ENCODE measurements around the gene C16orf74. TPM values are rescaled to one million over a fixed set of nuclear protein-coding genes. Genes with fewer than 3 reads are reported as not detected.

Gene C16orf74
- total and polyA plus RNA-seq, 3 experiments from 2014 or later: 1.1 to 10.7 (median 1.3) TPM

- peaks cover 4 to 89% (median 10%) of the 10 kb centered on the region in 3 donors for H3K36me3 Mint-ChIP-seq
- H3K4me1 Mint-ChIP-seq: peaks cover 0 to 4% (median 3%) of the 10 kb centered on the region in 3 donors
- H3K9me3 ChIP-seq (ENCODE audit: low read length): no peaks in the 10 kb centered on the region
- H3K27ac Mint-ChIP-seq: peak overlapping the region in 1 of 8 donors; percentile 66
- no peaks in the 10 kb centered on the region for H3K27me3 Mint-ChIP-seq
- no peak overlapping the region for H3K27ac ChIP-seq (ENCODE audit: low read depth, low read length)
- no peak for DNase-seq
- no peak overlapping the region for H3K4me3 Mint-ChIP-seq
- H3K36me3 ChIP-seq (ENCODE audit: insufficient read depth, low read length): peaks cover 47% of the 10 kb centered on the region
- CTCF ChIA-PET: interaction anchor here (1.1 to 1.4 kb wide), 2 partner anchors 14 to 28 kb away, joined by 3 read pairs; no protein-coding TSS in a partner anchor
- POLR2A ChIA-PET: no interaction called here
- H3K9me3 Mint-ChIP-seq: no peaks in the 10 kb centered on the region
- H3K4me1 ChIP-seq (ENCODE audit: insufficient read depth, low read length): no peaks in the 10 kb centered on the region
- no peaks in the 10 kb centered on the region for H3K27me3 ChIP-seq (ENCODE audit: insufficient read depth, low read length, poor library complexity, severe bottlenecking)
- no peak overlapping the region for H3K4me3 ChIP-seq (ENCODE audit: low read length)
Observed at GRCh38 chr16:85661740-85662481, 89.0 kb downstream of the C16orf74 start.

GRCh38 chr16:85660843-85661739, 89.8 kb downstream of the C16orf74 start:
- no peak overlapping the region for H3K4me3 ChIP-seq (ENCODE audit: low read length)
- POLR2A ChIA-PET: no interaction called here
- Mint-ChIP-seq H3K36me3 (peaks cover 4 to 87% (median 12%) of the 10 kb centered on the region in 3 donors), H3K27ac (peak overlapping the region in 2 of 8 donors; percentile 36 to 43), H3K9me3 (no peaks in the 10 kb centered on the region), H3K27me3 (no peaks in the 10 kb centered on the region), H3K4me3 (peak overlapping the region in 1 of 7 donors; percentile 72), H3K4me1 (peaks cover 0 to 4% (median 3%) of the 10 kb centered on the region in 3 donors)
- no peak overlapping the region for H3K27ac ChIP-seq (ENCODE audit: low read depth, low read length)
- no peak for DNase-seq
- peaks cover 43% of the 10 kb centered on the region for H3K36me3 ChIP-seq (ENCODE audit: insufficient read depth, low read length)
- H3K27me3 ChIP-seq (ENCODE audit: insufficient read depth, low read length, poor library complexity, severe bottlenecking): no peaks in the 10 kb centered on the region
- no peaks in the 10 kb centered on the region for H3K9me3 ChIP-seq (ENCODE audit: low read length)
- H3K4me1 ChIP-seq (ENCODE audit: insufficient read depth, low read length): no peaks in the 10 kb centered on the region
- CTCF ChIA-PET: interaction anchor here (0.9 to 4.1 kb wide), 6 partner anchors 13 to 240 kb away, joined by 3 to 20 read pairs (median 4); no protein-coding TSS in a partner anchor

GRCh38 chr16:85659805-85660511, 90.9 kb downstream of the C16orf74 start:
- POLR2A ChIA-PET: no interaction called here
- DNase-seq: peak; percentile 25 to 66 (median 43)
- CTCF ChIA-PET: interaction anchor here (0.7 to 4.1 kb wide), 7 partner anchors 9 to 239 kb away, joined by 3 to 20 read pairs (median 4); no protein-coding TSS in a partner anchor
- Mint-ChIP-seq H3K9me3 (no peaks in the 10 kb centered on the region), H3K4me1 (peaks cover 0 to 4% (median 3%) of the 10 kb centered on the region in 3 donors), H3K27ac (peak overlapping the region in 6 of 8 donors; percentile 4 to 84 (median 77)), H3K36me3 (peaks cover 4 to 87% (median 4%) of the 10 kb centered on the region in 3 donors), H3K27me3 (no peaks in the 10 kb centered on the region), H3K4me3 (peak overlapping the region in 1 of 7 donors; percentile 5)
- H3K36me3 ChIP-seq (ENCODE audit: insufficient read depth, low read length): peaks cover 43% of the 10 kb centered on the region
- H3K27ac ChIP-seq (ENCODE audit: low read depth, low read length): no peak overlapping the region
- H3K27me3 ChIP-seq (ENCODE audit: insufficient read depth, low read length, poor library complexity, severe bottlenecking): no peaks in the 10 kb centered on the region
- no peaks in the 10 kb centered on the region for H3K4me1 ChIP-seq (ENCODE audit: insufficient read depth, low read length)
- H3K4me3 ChIP-seq (ENCODE audit: low read length): no peak overlapping the region
- H3K9me3 ChIP-seq (ENCODE audit: low read length): no peaks in the 10 kb centered on the region

GRCh38 chr16:85659336-85659735, 91.6 kb downstream of the C16orf74 start:
- Histone ChIP-seq H3K9me3 (ENCODE audit: low read length) (no peaks in the 10 kb centered on the region), H3K4me1 (ENCODE audit: insufficient read depth, low read length) (no peaks in the 10 kb centered on the region), H3K36me3 (ENCODE audit: insufficient read depth, low read length) (peaks cover 41% of the 10 kb centered on the region), H3K27me3 (ENCODE audit: insufficient read depth, low read length, poor library complexity, severe bottlenecking) (no peaks in the 10 kb centered on the region), H3K27ac (ENCODE audit: low read depth, low read length) (no peak overlapping the region), H3K4me3 (ENCODE audit: low read length) (no peak overlapping the region)
- ChIA-PET POLR2A (no interaction called here), CTCF (interaction anchor here (0.7 to 4.1 kb wide), 9 partner anchors 9 to 100 kb away, joined by 3 to 20 read pairs (median 4); no protein-coding TSS in a partner anchor)
- no peak for DNase-seq
- H3K4me3 Mint-ChIP-seq: no peak overlapping the region
- peaks cover 4 to 87% (median 4%) of the 10 kb centered on the region in 3 donors for H3K36me3 Mint-ChIP-seq
- H3K27me3 Mint-ChIP-seq: no peaks in the 10 kb centered on the region
- peak overlapping the region in 3 of 8 donors; percentile 38 to 78 (median 67) for H3K27ac Mint-ChIP-seq
- peaks cover 0 to 4% (median 3%) of the 10 kb centered on the region in 3 donors for H3K4me1 Mint-ChIP-seq
- no peaks in the 10 kb centered on the region for H3K9me3 Mint-ChIP-seq

GRCh38 chr16:85658504-85659326, 92.2 kb downstream of the C16orf74 start:
- CTCF ChIA-PET: interaction anchor here (0.7 to 4.1 kb wide), 9 partner anchors 10 to 238 kb away, joined by 3 to 20 read pairs (median 4); no protein-coding TSS in a partner anchor
- Mint-ChIP-seq H3K36me3 (peaks cover 4 to 87% (median 4%) of the 10 kb centered on the region in 3 donors), H3K4me3 (no peak overlapping the region), H3K9me3 (no peaks in the 10 kb centered on the region), H3K27me3 (no peaks in the 10 kb centered on the region), H3K4me1 (peaks cover 0 to 4% (median 3%) of the 10 kb centered on the region in 3 donors), H3K27ac (no peak overlapping the region)
- no peak overlapping the region for H3K4me3 ChIP-seq (ENCODE audit: low read length)
- POLR2A ChIA-PET: no interaction called here
- DNase-seq: no peak
- H3K9me3 ChIP-seq (ENCODE audit: low read length): no peaks in the 10 kb centered on the region
- H3K36me3 ChIP-seq (ENCODE audit: insufficient read depth, low read length): peaks cover 41% of the 10 kb centered on the region
- H3K27ac ChIP-seq (ENCODE audit: low read depth, low read length): no peak overlapping the region
- no peaks in the 10 kb centered on the region for H3K4me1 ChIP-seq (ENCODE audit: insufficient read depth, low read length)
- H3K27me3 ChIP-seq (ENCODE audit: insufficient read depth, low read length, poor library complexity, severe bottlenecking): no peaks in the 10 kb centered on the region

GRCh38 chr16:85657996-85658395, 92.9 kb downstream of the C16orf74 start:
- POLR2A ChIA-PET: no interaction called here

More at GRCh38 chr16:85657996-85658395, 92.9 kb downstream of the C16orf74 start:
- H3K27me3 ChIP-seq (ENCODE audit: insufficient read depth, low read length, poor library complexity, severe bottlenecking): no peaks in the 10 kb centered on the region
- no peak overlapping the region for H3K27ac ChIP-seq (ENCODE audit: low read depth, low read length)
- Mint-ChIP-seq H3K27ac (no peak overlapping the region), H3K27me3 (no peaks in the 10 kb centered on the region), H3K9me3 (no peaks in the 10 kb centered on the region), H3K4me1 (peaks cover 0 to 4% (median 3%) of the 10 kb centered on the region in 3 donors), H3K36me3 (peaks cover 4 to 81% (median 4%) of the 10 kb centered on the region in 3 donors), H3K4me3 (no peak overlapping the region)
- no peaks in the 10 kb centered on the region for H3K4me1 ChIP-seq (ENCODE audit: insufficient read depth, low read length)
- no peaks in the 10 kb centered on the region for H3K9me3 ChIP-seq (ENCODE audit: low read length)
- H3K36me3 ChIP-seq (ENCODE audit: insufficient read depth, low read length): peaks cover 35% of the 10 kb centered on the region
- no peak for DNase-seq
- no peak overlapping the region for H3K4me3 ChIP-seq (ENCODE audit: low read length)
- CTCF ChIA-PET: interaction anchor here (1.2 to 4.1 kb wide), 5 partner anchors 17 to 237 kb away, joined by 3 to 20 read pairs (median 5); no protein-coding TSS in a partner anchor

Measured in CD8-positive, alpha-beta memory T cell (primary cell).